WTC11 (cell line): Measurements from ENCODE around the gene ZNF286A.
"Not testable (repeated sequence)": the region's sequence is repeated elsewhere in the genome, so short reads cannot be mapped to it uniquely, and the experiment has no call there.

ENCODE experiments used
- MAX ChIP-seq: sonication (generic); formaldehyde crosslinking; IDR thresholded peaks from 2 replicates; pipeline ENCODE4 v1.8.0; 2022; ENCODE audit warnings: mild to moderate bottlenecking, missing genetic modification reagents
- TF ChIP-seq, protein P1 (sequence below): fragments of 200-600 bp; IDR thresholded peaks from 2 replicates; pipeline ENCODE4 v1.8.0; 2022; ENCODE audit warnings: antibody characterized with exemption

GRCh38 chr17:15740041-15740440 is 40.5 kb downstream of the ZNF286A start:
- TF ChIP-seq, protein P1, sequence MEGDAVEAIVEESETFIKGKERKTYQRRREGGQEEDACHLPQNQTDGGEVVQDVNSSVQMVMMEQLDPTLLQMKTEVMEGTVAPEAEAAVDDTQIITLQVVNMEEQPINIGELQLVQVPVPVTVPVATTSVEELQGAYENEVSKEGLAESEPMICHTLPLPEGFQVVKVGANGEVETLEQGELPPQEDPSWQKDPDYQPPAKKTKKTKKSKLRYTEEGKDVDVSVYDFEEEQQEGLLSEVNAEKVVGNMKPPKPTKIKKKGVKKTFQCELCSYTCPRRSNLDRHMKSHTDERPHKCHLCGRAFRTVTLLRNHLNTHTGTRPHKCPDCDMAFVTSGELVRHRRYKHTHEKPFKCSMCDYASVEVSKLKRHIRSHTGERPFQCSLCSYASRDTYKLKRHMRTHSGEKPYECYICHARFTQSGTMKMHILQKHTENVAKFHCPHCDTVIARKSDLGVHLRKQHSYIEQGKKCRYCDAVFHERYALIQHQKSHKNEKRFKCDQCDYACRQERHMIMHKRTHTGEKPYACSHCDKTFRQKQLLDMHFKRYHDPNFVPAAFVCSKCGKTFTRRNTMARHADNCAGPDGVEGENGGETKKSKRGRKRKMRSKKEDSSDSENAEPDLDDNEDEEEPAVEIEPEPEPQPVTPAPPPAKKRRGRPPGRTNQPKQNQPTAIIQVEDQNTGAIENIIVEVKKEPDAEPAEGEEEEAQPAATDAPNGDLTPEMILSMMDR: not testable (repeated sequence)
- not testable (repeated sequence) for TF ChIP-seq MAX
